ENCODE measurements around the gene SLC13A3.

GRCh38 chr20:46666818-46667515 is 15.7 kb upstream of the SLC13A3 start:
- TF ChIP-seq CTCF (IDR thresholded peaks at IDR 0.05; ENCODE audit: insufficient read depth, low read length, poor library complexity, severe bottlenecking) (no peak), EZH2phosphoT487 (conservative IDR thresholded peaks at IDR 0.05; ENCODE audit: low read length) (no peak)
